Activated gamma-delta T cell (primary cell): ENCODE results near the gene AIG1.
"Not testable (repeated sequence)": the region's sequence is repeated elsewhere in the genome, so short reads cannot be mapped to it uniquely, and the experiment has no call there.

Experiments used
- DNase-seq: peaks from one replicate; lab custom pipeline; 2025; lab: John Stamatoyannopoulos, UW

Gene AIG1

GRCh38 chr6:143270026-143270425, 209.3 kb downstream of the AIG1 start:
- DNase-seq, result no peak

- no peak for DNase-seq
Observed at GRCh38 chr6:143271024-143271423, 210.3 kb downstream of the AIG1 start.

GRCh38 chr6:143276436-143276835, 215.7 kb downstream of the AIG1 start:
- no peak for DNase-seq

- no peak for DNase-seq
Observed at GRCh38 chr6:143279385-143279784, 218.7 kb downstream of the AIG1 start.

- no peak for DNase-seq
Observed at GRCh38 chr6:143283887-143284645, 223.4 kb downstream of the AIG1 start.

- no peak for DNase-seq
Observed at GRCh38 chr6:143286251-143286795, 225.6 kb downstream of the AIG1 start.

- DNase-seq, result no peak
Observed at GRCh38 chr6:143288923-143289322, 228.2 kb downstream of the AIG1 start.

GRCh38 chr6:143290206-143290605, 229.5 kb downstream of the AIG1 start:
- DNase-seq, result no peak

- DNase-seq, result no peak
Observed at GRCh38 chr6:143293523-143293922, 232.8 kb downstream of the AIG1 start.

GRCh38 chr6:143294265-143294860, 233.7 kb downstream of the AIG1 start:
- DNase-seq, result no peak

- DNase-seq, result no peak
Observed at GRCh38 chr6:143295932-143296331, 235.2 kb downstream of the AIG1 start.

- DNase-seq, result no peak
Observed at GRCh38 chr6:143298071-143298470, 237.4 kb downstream of the AIG1 start.

- DNase-seq, result no peak
Observed at GRCh38 chr6:143299253-143300166, 238.8 kb downstream of the AIG1 start.

- DNase-seq, result no peak
Observed at GRCh38 chr6:143301188-143301587, 240.5 kb downstream of the AIG1 start.

- DNase-seq, result not testable (repeated sequence)
Observed at GRCh38 chr6:143307760-143308159, 247.1 kb downstream of the AIG1 start.

GRCh38 chr6:143313163-143313562, 252.5 kb downstream of the AIG1 start:
- no peak for DNase-seq

- DNase-seq, result no peak
Observed at GRCh38 chr6:143321491-143322086, 260.9 kb downstream of the AIG1 start.

GRCh38 chr6:143322386-143322785, 261.7 kb downstream of the AIG1 start:
- DNase-seq, result no peak

- DNase-seq, result no peak
Observed at GRCh38 chr6:143323729-143324470, 263.2 kb downstream of the AIG1 start.

GRCh38 chr6:143325379-143326140, 264.9 kb downstream of the AIG1 start:
- no peak for DNase-seq
